Activated CD8-positive, alpha-beta memory T cell treated with anti-CD3 and anti-CD28 coated beads, Interleukin-2, amount 10 ng/mL, durations not matched to agents 7 days and 5 days (primary cell): ENCODE measurements around the gene LPIN3. TPM values are rescaled to one million over a fixed set of nuclear protein-coding genes. Genes with fewer than 3 reads are reported as not detected.

ENCODE experiments used
- ATAC-seq: fragments of 150-1000 bp; cut with Tn5 transposase; one replicate; pipeline ENCODE4 v1.10.0; 2021; ENCODE audit warnings: moderate library complexity
- CTCF ChIA-PET: fragments of 350-600 bp; sonication (Branson Sonifier 250); formaldehyde crosslinking; loops from one replicate; lab custom pipeline; 2021; ENCODE audit warnings: antibody characterized with exemption; lab: Charles Lee
- DNase-seq: peaks from one replicate; pipeline ENCODE4 v3.0.0-alpha.2; 2020
- H3K27ac Mint-ChIP-seq: one replicate; pipeline ENCODE4 v1.8.0; 2021; ENCODE audit warnings: mild to moderate bottlenecking, mixed read lengths
- H3K27me3 Mint-ChIP-seq: one replicate; pipeline ENCODE4 v1.8.0; 2021; ENCODE audit warnings: mixed read lengths
- H3K36me3 Mint-ChIP-seq: one replicate; pipeline ENCODE4 v1.8.0; 2021; ENCODE audit warnings: mild to moderate bottlenecking, mixed read lengths
- H3K4me1 Mint-ChIP-seq: one replicate; pipeline ENCODE4 v1.8.0; 2021; ENCODE audit warnings: mixed read lengths
- H3K4me3 Mint-ChIP-seq: one replicate; pipeline ENCODE4 v1.8.0; 2021; ENCODE audit warnings: mild to moderate bottlenecking, moderate library complexity, mixed read lengths
- H3K9me3 Mint-ChIP-seq: one replicate; pipeline ENCODE4 v1.8.0; 2022; ENCODE audit warnings: low read depth, mixed read lengths
- total RNA-seq, 2 experiments: library from RNA; stranded (reverse); gene quantifications; one replicate each; pipeline ENCODE4 v1.2.3, GENCODE V29; 2021

The LPIN3 gene
- total RNA-seq, 2 experiments from 2014 or later, result 0.37 to 1.5 TPM

DNA sequence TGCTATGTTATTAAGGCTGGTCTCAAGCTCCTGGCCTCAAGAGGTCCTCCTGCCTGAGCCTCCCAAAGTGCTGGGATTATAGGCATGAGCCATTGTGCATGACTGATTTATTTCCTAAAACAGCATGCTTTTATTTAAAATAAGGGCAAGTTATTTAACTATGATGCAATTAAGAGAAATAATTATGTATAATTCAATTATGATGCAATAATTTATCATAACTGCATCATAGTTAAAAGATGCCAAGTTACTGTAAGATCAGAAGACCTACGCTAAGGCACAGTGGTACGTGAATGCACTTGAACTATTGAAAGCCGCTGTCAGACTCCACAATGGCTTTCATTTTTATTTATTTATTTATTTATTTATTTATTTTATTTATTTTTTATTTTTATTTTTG is 50.3 kb downstream of the LPIN3 start:
- H3K27ac Mint-ChIP-seq, result no peak overlapping the region
- H3K27me3 Mint-ChIP-seq, result peaks cover 4% of the 10 kb centered on the region
- H3K4me1 Mint-ChIP-seq, result no peaks in the 10 kb centered on the region
- DNase-seq, result no peak
- H3K9me3 Mint-ChIP-seq, result no peaks in the 10 kb centered on the region
- H3K4me3 Mint-ChIP-seq, result no peak overlapping the region
- ATAC-seq, result no peak
- H3K36me3 Mint-ChIP-seq, result no peaks in the 10 kb centered on the region
- CTCF ChIA-PET, result no interaction called here

DNA sequence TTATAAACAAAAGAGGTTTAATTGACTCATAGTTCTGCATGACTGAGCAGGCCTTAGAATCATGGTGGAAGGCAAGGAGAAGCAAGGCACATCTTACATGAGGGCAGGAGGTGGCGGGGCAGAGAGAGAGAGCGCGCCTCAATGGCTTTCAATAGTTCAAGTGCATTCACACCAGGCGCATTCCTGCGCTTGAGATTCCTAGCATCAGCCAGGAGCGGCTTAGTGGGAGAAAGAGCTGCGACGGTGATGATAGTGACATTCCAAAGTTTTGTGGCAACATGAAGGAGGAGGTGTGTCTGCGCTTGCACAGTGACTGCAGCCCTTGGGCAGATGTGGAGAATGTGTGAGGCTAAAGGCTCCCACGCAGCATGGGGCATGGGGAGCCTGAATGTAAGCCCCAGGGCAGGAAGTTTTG is 51.0 kb downstream of the LPIN3 start:
- Mint-ChIP-seq H3K27ac (no peak overlapping the region), H3K4me3 (no peak overlapping the region), H3K9me3 (no peaks in the 10 kb centered on the region), H3K4me1 (peaks cover 2% of the 10 kb centered on the region), H3K36me3 (no peaks in the 10 kb centered on the region), H3K27me3 (peaks cover 4% of the 10 kb centered on the region)
- CTCF ChIA-PET, result no interaction called here
- no peak for DNase-seq
- ATAC-seq, result no peak

DNA sequence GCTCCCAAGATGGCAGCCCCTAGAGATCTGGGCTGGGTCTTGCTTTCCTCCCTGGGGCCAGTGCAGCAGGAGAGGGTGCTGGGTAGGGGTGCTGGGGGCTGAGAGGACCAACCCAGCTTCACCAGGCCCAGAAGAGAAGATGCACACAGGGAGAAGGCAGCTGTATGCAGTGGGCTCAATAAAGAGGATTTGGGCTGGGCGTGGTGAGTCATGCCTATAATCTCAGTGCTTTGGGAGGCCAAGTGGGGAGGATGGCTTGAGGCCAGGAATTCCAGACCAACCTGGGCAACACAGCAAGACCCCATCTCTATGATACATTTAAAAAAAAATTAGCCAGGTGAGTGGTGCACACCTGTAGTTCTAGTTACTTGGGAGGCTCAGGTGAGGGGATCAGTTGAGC is 51.7 kb downstream of the LPIN3 start:
- H3K36me3 Mint-ChIP-seq, result no peaks in the 10 kb centered on the region
- peaks cover 4% of the 10 kb centered on the region for H3K27me3 Mint-ChIP-seq
- no peak for DNase-seq
- H3K4me3 Mint-ChIP-seq, result no peak overlapping the region
- no peak for ATAC-seq
- H3K9me3 Mint-ChIP-seq, result no peaks in the 10 kb centered on the region
- CTCF ChIA-PET, result no interaction called here
- peaks cover 2% of the 10 kb centered on the region for H3K4me1 Mint-ChIP-seq
- H3K27ac Mint-ChIP-seq, result no peak overlapping the region

DNA sequence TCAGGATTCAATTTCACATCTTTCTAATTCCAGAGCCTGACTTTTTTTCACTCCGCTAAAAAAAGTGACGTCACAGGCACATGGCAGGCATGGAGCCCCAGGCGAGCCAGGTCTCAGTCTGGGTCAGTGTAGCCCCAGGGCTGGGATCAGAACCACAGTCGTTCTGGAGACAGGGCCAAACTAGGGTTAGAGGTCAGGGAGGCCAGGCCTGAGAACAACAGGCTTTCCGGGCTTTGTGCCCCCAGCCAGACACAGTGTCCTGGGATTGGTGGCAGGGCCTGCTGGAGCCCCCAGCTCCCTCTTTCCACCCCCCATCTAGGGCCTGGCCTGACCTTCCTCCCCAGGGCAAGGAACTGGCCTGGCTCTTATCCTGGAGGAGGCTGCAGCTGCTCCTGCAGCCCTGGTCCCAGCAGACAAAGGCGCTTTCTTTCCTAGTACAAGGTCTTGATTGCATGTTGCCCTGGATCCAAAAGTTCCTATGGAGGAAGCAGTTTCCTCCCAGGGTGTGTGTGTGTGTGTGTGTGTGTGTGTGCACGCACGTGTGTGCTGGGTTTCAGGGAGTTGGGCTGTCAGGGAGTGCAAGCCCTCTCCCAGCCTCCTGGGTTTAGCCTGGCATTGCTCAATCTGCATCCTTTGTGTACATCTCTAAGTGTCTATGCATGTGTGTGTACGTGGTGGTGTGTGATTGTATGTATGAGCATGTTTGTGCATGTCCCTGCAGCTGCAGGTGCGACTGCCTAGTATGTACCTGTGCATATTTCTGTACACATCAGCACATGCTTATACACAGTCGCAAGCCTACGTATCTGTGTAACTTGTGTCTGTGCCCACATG is 52.5 kb downstream of the LPIN3 start:
- Mint-ChIP-seq H3K9me3 (no peaks in the 10 kb centered on the region), H3K27me3 (peaks cover 4% of the 10 kb centered on the region), H3K36me3 (no peaks in the 10 kb centered on the region), H3K27ac (no peak overlapping the region), H3K4me1 (peaks cover 2% of the 10 kb centered on the region), H3K4me3 (no peak overlapping the region)
- CTCF ChIA-PET, result no interaction called here
- ATAC-seq (no peak), DNase-seq (no peak)

DNA sequence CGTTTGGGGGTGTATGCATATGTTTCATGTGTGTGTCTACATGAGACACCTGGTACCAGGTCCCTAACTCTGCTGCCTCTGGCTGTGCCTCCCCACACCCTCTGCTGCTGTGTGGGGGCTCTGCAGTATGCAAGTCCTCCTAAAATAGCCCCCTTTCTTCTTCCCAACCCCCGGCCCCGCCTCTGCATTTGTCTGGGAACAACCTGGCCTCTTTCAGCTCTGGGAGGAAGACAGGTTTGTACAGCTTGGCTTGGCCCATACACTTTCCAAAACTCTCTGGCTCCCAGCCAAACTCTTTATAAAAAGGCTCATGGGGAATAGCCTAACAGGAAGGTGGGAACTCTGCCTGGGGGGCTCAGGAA is 53.1 kb downstream of the LPIN3 start:
- Mint-ChIP-seq H3K36me3 (no peaks in the 10 kb centered on the region), H3K4me1 (peaks cover 2% of the 10 kb centered on the region), H3K4me3 (no peak overlapping the region), H3K27ac (no peak overlapping the region), H3K27me3 (no peaks in the 10 kb centered on the region), H3K9me3 (no peaks in the 10 kb centered on the region)
- CTCF ChIA-PET, result no interaction called here
- ATAC-seq (no peak), DNase-seq (no peak)

DNA sequence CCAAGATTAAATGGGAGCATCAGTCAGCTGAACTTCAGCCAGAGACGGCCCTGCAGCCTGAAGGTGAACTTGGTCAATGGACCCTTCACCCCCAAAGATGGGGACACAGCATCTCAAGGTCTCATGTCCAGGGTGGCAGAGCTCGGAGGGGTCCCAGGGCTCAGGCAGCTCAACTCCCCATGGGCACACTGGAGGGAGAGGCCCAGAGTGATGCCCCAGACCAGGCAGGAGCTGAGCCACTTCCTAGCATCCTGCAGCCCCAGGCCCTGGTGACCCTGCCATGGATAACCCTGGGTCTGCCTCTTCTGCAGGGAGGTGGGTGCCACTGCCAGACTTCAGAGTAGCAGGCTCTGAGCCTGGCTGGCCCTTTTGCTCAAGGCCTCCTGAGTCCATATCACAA is 53.5 kb downstream of the LPIN3 start:
- Mint-ChIP-seq H3K4me1 (peaks cover 2% of the 10 kb centered on the region), H3K9me3 (no peaks in the 10 kb centered on the region), H3K36me3 (no peaks in the 10 kb centered on the region), H3K27me3 (no peaks in the 10 kb centered on the region), H3K27ac (no peak overlapping the region), H3K4me3 (no peak overlapping the region)
- DNase-seq, result no peak
- CTCF ChIA-PET, result no interaction called here
- ATAC-seq, result no peak

DNA sequence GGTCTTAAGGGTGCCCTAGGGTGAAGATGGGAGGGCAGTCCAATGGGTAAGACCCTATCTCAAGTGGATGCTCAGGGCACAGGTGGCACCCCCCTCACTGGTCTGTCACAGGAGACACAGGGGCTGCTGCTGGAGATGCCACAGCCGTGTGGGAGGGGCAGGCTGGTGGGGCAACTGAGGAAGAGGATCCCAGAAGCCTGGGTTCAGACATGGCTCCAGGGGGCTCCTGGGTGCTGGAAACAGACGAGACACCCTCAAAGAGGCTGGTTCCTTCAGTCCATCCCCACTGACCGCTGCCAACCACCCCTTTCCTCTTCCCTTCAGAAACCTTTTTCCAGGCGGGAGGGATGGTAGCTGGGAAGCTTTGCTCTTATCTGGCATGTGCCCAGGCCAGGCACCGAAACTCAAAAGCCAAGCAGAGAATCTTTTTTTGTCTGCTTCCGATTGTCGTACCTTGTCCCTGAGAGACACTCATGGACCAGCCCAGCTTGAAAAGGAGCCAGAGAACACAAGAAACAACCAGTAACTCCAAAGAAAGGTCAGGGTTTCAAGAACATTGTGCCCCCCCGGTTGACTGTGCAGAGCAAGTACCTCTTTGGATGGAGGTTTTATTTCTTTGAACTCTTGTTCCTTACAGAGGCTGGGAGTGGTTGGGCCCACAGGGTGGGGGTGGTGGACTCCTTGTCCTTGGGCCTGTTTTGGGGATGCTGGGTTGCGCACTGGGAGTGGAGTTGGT is 54.5 kb downstream of the LPIN3 start:
- peaks cover 2% of the 10 kb centered on the region for H3K4me1 Mint-ChIP-seq

DNA sequence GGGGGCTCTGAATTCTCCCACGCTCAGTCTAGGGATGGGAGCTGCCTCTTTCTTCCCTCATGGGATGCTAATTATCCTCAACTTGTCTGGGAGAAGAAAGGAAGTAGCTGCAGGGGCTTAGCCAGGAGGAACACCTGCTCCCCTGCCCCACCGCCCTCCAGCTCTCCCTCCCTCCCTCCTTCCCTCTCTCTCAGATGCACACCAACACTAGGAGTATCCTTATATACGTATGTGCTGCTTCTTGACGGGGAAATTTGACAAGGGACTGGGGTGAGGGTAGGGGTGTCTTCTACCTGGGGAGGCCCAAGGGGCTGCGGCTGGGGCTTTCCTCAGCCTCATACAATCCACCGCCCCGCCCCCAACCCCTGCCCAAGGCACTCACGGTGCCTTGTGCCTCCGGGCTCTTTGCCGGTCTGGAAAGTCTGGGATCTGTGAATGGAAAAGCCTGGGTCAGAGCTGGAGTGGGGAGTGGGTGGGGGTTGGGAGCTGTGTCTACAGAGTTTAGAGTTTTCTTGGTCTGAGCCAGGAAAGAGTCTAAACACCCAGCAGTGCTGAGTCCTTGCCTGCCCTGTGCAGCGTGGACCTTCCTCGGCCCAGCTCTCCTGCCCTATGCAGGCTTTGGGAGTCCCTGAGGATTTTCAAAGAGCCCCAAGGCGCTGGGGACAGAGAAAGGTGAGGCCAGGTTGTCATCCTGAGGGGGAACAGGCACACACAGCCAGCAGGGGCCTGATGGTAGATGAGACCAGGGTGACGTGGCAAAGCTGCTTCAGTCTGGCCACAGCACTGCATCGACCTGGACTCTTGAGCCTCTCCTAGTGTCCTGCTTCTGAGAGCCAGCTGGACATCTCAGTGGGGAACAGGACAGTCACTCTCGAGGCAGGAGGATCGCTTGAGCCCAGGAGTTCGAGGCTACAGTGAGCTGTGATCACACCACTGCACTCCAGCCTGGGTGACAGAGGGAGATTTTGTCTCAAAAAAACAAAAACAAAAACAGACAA is 55.3 kb downstream of the LPIN3 start:
- H3K27me3 Mint-ChIP-seq, result no peaks in the 10 kb centered on the region
- ATAC-seq (no peak), DNase-seq (no peak)
- H3K9me3 Mint-ChIP-seq, result no peaks in the 10 kb centered on the region
- H3K4me3 Mint-ChIP-seq, result no peak overlapping the region
- CTCF ChIA-PET, result no interaction called here
- no peaks in the 10 kb centered on the region for H3K36me3 Mint-ChIP-seq
- no peak overlapping the region for H3K27ac Mint-ChIP-seq
- peaks cover 2% of the 10 kb centered on the region for H3K4me1 Mint-ChIP-seq

More for the DNA sequence above, 54.5 kb downstream of the LPIN3 start:
- DNase-seq (no peak), ATAC-seq (no peak)
- Mint-ChIP-seq H3K4me3 (no peak overlapping the region), H3K27ac (no peak overlapping the region), H3K9me3 (no peaks in the 10 kb centered on the region), H3K36me3 (no peaks in the 10 kb centered on the region), H3K27me3 (no peaks in the 10 kb centered on the region)
- CTCF ChIA-PET, result no interaction called here

DNA sequence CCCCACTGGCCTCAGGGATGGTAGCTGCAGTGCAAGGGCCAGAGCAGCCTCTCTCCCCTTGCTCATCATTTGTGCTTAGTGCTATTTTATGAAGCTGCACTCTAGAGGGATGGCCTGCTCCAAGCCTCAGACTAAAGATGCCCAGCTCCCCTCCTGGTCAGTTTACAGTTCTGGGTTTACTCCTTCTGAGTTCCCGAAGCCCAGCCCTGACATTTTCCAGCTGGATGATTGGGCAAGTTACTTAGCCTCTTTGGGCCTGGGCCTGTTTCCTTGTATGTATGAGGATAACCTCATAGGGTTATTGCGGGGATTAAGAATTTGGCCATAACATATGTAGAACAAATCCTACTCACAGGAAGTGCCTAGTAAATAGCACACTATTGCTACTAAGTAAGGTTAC is 57.8 kb downstream of the LPIN3 start:
- Mint-ChIP-seq H3K9me3 (no peaks in the 10 kb centered on the region), H3K4me3 (no peak overlapping the region), H3K27me3 (no peaks in the 10 kb centered on the region), H3K36me3 (no peaks in the 10 kb centered on the region), H3K27ac (no peak overlapping the region), H3K4me1 (peaks cover 2% of the 10 kb centered on the region)
- ATAC-seq (no peak), DNase-seq (no peak)
- CTCF ChIA-PET, result interaction anchor here (1.3 kb wide), 1 partner anchor 13 kb away, joined by 4 read pairs; no protein-coding TSS in a partner anchor

DNA sequence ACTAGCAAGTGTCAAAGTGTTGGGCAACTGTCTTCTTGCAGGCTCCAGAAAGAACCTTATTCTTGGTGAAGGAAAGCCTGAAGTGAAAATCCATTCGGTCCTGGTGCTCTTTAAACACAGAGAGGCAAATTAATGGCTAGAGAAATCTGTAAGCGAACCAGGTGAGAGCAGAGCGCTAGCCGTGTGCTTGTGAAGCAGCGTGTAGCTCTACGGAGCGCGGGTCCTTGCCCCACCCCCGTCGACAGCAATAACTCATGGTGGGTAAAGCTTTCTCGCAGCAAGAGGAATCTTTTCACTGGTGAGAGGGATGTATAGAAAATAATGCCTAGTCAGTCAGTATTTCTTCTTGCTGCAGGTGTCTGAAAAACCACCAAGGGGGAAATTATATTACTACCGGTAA is 63.0 kb downstream of the LPIN3 start:
- H3K27ac Mint-ChIP-seq, result no peak overlapping the region
- no peaks in the 10 kb centered on the region for H3K27me3 Mint-ChIP-seq
- CTCF ChIA-PET, result no interaction called here
- H3K4me3 Mint-ChIP-seq, result no peak overlapping the region
- DNase-seq (no peak), ATAC-seq (no peak)
- H3K36me3 Mint-ChIP-seq, result peaks cover 6% of the 10 kb centered on the region
- H3K4me1 Mint-ChIP-seq, result peaks cover 14% of the 10 kb centered on the region
- H3K9me3 Mint-ChIP-seq, result no peaks in the 10 kb centered on the region

DNA sequence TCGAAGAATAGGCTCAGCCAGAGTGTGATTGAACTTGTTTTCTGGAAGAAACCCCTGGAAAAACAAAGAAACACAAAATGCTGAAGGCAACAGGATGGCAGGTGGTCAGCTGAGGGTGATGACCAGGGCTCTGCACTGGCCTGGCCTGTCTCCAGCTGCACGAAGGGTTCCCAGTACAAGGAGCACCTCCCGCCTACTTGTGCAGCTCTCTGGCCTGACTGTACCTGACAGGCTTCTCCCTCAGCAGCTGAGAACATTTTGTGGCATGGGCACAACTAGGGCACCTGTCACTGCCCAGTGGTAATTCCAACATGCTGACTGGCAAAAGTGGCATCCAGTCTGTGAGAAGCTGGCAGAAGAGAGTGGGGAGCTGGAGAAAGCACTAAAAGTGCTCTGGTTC is 64.8 kb downstream of the LPIN3 start:
- no peak for ATAC-seq
- Mint-ChIP-seq H3K9me3 (no peaks in the 10 kb centered on the region), H3K27me3 (no peaks in the 10 kb centered on the region), H3K27ac (no peak overlapping the region), H3K4me3 (no peak overlapping the region), H3K4me1 (peaks cover 21% of the 10 kb centered on the region), H3K36me3 (peaks cover 9% of the 10 kb centered on the region)
- CTCF ChIA-PET, result no interaction called here
- no peak for DNase-seq

DNA sequence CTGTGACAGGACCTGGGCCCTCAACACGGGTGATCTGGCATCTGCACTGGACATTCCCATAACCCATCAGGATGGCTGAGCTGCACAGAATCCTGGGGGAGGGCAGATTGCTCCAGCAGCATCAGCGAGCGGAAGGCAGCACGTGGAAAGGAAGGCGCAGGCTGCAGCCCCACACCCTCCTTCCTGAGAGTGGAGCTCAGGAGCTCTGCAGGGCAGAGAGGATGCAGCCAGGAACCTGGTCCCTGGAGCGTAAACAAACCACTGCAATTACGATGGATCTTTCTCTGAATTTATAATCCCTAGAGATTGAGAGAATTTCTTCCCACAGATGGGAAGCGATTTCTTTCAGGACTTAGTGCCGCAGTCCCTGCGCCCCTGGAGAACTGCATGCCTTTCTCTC is 65.7 kb downstream of the LPIN3 start:
- Mint-ChIP-seq H3K36me3 (peaks cover 9% of the 10 kb centered on the region), H3K4me1 (peaks cover 21% of the 10 kb centered on the region), H3K9me3 (no peaks in the 10 kb centered on the region), H3K4me3 (no peak overlapping the region), H3K27ac (no peak overlapping the region), H3K27me3 (no peaks in the 10 kb centered on the region)
- CTCF ChIA-PET, result no interaction called here
- no peak for ATAC-seq
- no peak for DNase-seq

DNA sequence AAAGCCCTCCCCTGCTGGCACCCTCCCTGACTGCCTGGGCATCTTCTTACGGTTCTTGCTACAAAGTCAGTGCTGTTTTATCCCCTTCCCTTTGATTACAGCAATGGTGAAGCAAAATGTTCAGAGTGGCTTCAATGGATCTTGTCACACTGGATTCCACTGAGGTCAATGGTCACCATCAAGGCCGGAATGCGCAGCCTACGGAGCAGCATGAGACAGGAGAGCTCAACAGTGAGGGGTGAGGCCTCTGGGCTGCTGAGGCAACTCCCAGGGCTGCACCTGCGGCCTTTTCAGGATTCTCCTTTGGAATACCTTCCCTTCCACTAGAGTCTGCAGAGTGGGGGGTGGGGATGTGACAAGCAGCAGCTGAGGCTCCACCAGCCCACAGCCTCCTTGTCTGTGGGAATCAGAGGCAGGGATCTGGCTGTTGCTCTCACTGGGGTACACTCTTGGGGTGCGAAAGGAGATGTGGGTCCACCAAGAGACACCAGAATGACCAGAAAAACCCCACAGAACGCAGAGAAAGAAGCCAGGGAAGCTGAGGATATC is 66.3 kb downstream of the LPIN3 start:
- ATAC-seq (no peak), DNase-seq (no peak)
- H3K4me3 Mint-ChIP-seq, result no peak overlapping the region
- no peak overlapping the region for H3K27ac Mint-ChIP-seq
- peaks cover 21% of the 10 kb centered on the region for H3K4me1 Mint-ChIP-seq
- CTCF ChIA-PET, result interaction anchor here (1.7 kb wide), 1 partner anchor 10 kb away, joined by 3 read pairs; no protein-coding TSS in a partner anchor
- H3K27me3 Mint-ChIP-seq, result no peaks in the 10 kb centered on the region
- peaks cover 10% of the 10 kb centered on the region for H3K36me3 Mint-ChIP-seq
- H3K9me3 Mint-ChIP-seq, result no peaks in the 10 kb centered on the region
